Hepatocyte (in vitro differentiated cells): ENCODE measurements around the gene ZNF273.

Experiments used
- EZH2 ChIP-seq: fragments of 200-600 bp; sonication (generic); IDR thresholded peaks from 2 replicates; pipeline ENCODE4 v1.6.1; 2016; ENCODE audit warnings: antibody characterized with exemption, mild to moderate bottlenecking, borderline replicate concordance
- EZH2phosphoT487 ChIP-seq: fragments of 200-600 bp; sonication (generic); IDR thresholded peaks from one replicate; pipeline ENCODE4 v1.6.1; 2018; ENCODE audit warnings: antibody characterized with exemption, mild to moderate bottlenecking, low read depth, moderate library complexity; ENCODE audit not compliant: unreplicated experiment, severe bottlenecking
- TF ChIP-seq, protein P1 (sequence below): fragments of 200-600 bp; sonication (generic); IDR thresholded peaks from 2 replicates; pipeline ENCODE4 v1.5.1; 2016; ENCODE audit warnings: antibody characterized with exemption, mild to moderate bottlenecking; ENCODE audit not compliant: poor library complexity

DNA sequence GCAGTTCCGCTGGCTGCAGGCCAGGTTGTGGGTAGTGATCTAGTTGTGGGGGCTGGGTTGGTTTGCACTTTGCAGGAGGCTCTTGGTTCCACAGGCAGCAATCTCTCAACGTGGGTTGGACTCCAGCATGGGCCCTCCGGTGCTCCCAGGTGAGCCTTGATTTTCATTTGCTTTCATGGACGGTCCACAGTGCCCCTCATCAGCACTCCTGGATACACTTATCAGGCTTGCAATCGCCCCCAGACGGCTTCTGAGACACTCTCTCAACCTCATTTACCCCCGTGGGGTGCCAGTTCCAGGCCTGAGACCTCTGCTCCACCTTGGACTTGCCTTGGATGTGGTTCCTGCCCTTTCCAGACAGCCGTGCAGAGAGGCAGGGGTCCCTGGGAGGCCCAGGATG, 31.3 kb upstream of the ZNF273 start:
- TF ChIP-seq, protein P1, sequence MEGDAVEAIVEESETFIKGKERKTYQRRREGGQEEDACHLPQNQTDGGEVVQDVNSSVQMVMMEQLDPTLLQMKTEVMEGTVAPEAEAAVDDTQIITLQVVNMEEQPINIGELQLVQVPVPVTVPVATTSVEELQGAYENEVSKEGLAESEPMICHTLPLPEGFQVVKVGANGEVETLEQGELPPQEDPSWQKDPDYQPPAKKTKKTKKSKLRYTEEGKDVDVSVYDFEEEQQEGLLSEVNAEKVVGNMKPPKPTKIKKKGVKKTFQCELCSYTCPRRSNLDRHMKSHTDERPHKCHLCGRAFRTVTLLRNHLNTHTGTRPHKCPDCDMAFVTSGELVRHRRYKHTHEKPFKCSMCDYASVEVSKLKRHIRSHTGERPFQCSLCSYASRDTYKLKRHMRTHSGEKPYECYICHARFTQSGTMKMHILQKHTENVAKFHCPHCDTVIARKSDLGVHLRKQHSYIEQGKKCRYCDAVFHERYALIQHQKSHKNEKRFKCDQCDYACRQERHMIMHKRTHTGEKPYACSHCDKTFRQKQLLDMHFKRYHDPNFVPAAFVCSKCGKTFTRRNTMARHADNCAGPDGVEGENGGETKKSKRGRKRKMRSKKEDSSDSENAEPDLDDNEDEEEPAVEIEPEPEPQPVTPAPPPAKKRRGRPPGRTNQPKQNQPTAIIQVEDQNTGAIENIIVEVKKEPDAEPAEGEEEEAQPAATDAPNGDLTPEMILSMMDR: no peak
- TF ChIP-seq EZH2phosphoT487 (no peak), EZH2 (no peak)
